Astrocyte (in vitro differentiated cells and primary cell): ENCODE results near the gene KIZ. TPM values are rescaled to one million over a fixed set of nuclear protein-coding genes. Genes with fewer than 3 reads are reported as not detected.

Experiments
- DNase-seq: peaks from one replicate; pipeline ENCODE4 v3.0.0-alpha.2; 2010; ENCODE audit warnings: low read depth
- FAIRE-seq: peaks from 2 replicates; lab custom pipeline; 2011; peaks lifted over from hg19 to GRCh38; lab: Jason Lieb, UNC
- H2AFZ ChIP-seq: 2 replicates; pipeline ENCODE4 v1.6.0; 2012; ENCODE audit warnings: low read depth, low read length, inconsistent platforms
- H3K27ac ChIP-seq: 2 replicates; pipeline ENCODE4 v1.5.1; 2011; ENCODE audit warnings: low read depth, low read length, inconsistent platforms
- H3K27me3 ChIP-seq: 2 replicates; pipeline ENCODE4 v1.6.0; 2011; ENCODE audit warnings: low read length, inconsistent platforms; ENCODE audit not compliant: insufficient read depth
- H3K36me3 ChIP-seq: 2 replicates; pipeline ENCODE4 v1.5.1; 2011; ENCODE audit warnings: low read length, inconsistent platforms; ENCODE audit not compliant: insufficient read depth
- H3K4me1 ChIP-seq: 2 replicates; pipeline ENCODE4 v1.5.1; 2011; ENCODE audit warnings: low read length, inconsistent platforms; ENCODE audit not compliant: insufficient read depth
- H3K4me2 ChIP-seq: 2 replicates; pipeline ENCODE4 v1.6.0; 2012; ENCODE audit warnings: low read length, inconsistent platforms
- H3K4me3 ChIP-seq: 2 replicates; pipeline ENCODE4 v1.5.1; 2011; ENCODE audit warnings: low read depth, mild to moderate bottlenecking, low read length, inconsistent platforms; ENCODE audit not compliant: insufficient read depth
- H3K79me2 ChIP-seq: 2 replicates; pipeline ENCODE4 v1.6.0; 2012; ENCODE audit warnings: mild to moderate bottlenecking, low read length, inconsistent platforms; ENCODE audit not compliant: insufficient read depth
- H3K9ac ChIP-seq: 2 replicates; pipeline ENCODE4 v1.6.0; 2012; ENCODE audit warnings: mild to moderate bottlenecking, low read length, inconsistent platforms
- H3K9me3 ChIP-seq: 2 replicates; pipeline ENCODE4 v1.5.1; 2012; ENCODE audit warnings: low read depth, mild to moderate bottlenecking, low read length, inconsistent platforms; ENCODE audit not compliant: insufficient read depth
- H4K20me1 ChIP-seq: 2 replicates; pipeline ENCODE4 v1.6.0; 2012; ENCODE audit warnings: low read length, inconsistent platforms; ENCODE audit not compliant: insufficient read depth
- H3K27ac Mint-ChIP-seq: one replicate; pipeline ENCODE4 v1.8.0; 2021; ENCODE audit warnings: mild to moderate bottlenecking, mixed read lengths; ENCODE audit not compliant: unreplicated experiment
- H3K27me3 Mint-ChIP-seq: one replicate; pipeline ENCODE4 v1.8.0; 2021; ENCODE audit warnings: low read depth, mixed read lengths; ENCODE audit not compliant: unreplicated experiment
- H3K36me3 Mint-ChIP-seq: one replicate; pipeline ENCODE4 v1.8.0; 2021; ENCODE audit warnings: low read depth, mixed read lengths; ENCODE audit not compliant: unreplicated experiment
- H3K4me1 Mint-ChIP-seq: one replicate; pipeline ENCODE4 v1.8.0; 2021; ENCODE audit warnings: low read depth, mixed read lengths; ENCODE audit not compliant: unreplicated experiment
- H3K4me3 Mint-ChIP-seq: one replicate; pipeline ENCODE4 v1.8.0; 2021; ENCODE audit warnings: mild to moderate bottlenecking, moderate library complexity, mixed read lengths; ENCODE audit not compliant: unreplicated experiment
- H3K9me3 Mint-ChIP-seq: one replicate; pipeline ENCODE4 v1.8.0; 2021; ENCODE audit warnings: mild to moderate bottlenecking, mixed read lengths; ENCODE audit not compliant: unreplicated experiment
- EZH2 ChIP-seq: IDR thresholded peaks from 2 replicates; pipeline ENCODE4 v1.6.1; 2012; ENCODE audit warnings: mild to moderate bottlenecking, low read length, inconsistent platforms; ENCODE audit not compliant: insufficient read depth
- total RNA-seq: library from RNA; stranded (reverse); gene quantifications from 2 replicates; pipeline ENCODE4 v1.2.1, GENCODE V29; 2021
- TF ChIP-seq, protein P1 (sequence below): IDR thresholded peaks from 2 replicates; pipeline ENCODE4 v1.5.1; 2011; ENCODE audit warnings: low read depth, mild to moderate bottlenecking, inconsistent platforms, low read length, moderate library complexity; ENCODE audit not compliant: insufficient read depth

Gene KIZ
- total RNA-seq, 1 donor from 2014 or later = 9.7 TPM

DNA sequence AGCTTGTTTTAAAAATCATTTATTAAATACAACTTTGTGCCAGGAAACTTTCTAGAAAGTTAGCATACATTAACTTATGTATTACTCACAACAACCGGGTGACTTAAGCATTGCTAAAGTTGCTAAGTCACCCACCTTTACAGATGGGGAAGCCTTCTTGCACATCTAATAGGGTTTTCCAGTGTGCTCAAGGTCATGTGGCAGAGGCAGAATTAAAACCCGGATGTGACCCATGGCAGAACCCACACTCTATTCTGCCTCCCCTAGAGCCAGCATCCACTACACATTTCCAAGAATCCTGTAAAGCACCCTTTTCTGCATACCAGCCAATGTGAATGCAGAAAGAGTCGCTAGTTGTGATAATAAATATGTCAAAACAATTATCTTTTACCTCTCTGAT, 33.1 kb upstream of the KIZ start:
- peaks cover 61% of the 10 kb centered on the region for H3K27me3 Mint-ChIP-seq

DNA sequence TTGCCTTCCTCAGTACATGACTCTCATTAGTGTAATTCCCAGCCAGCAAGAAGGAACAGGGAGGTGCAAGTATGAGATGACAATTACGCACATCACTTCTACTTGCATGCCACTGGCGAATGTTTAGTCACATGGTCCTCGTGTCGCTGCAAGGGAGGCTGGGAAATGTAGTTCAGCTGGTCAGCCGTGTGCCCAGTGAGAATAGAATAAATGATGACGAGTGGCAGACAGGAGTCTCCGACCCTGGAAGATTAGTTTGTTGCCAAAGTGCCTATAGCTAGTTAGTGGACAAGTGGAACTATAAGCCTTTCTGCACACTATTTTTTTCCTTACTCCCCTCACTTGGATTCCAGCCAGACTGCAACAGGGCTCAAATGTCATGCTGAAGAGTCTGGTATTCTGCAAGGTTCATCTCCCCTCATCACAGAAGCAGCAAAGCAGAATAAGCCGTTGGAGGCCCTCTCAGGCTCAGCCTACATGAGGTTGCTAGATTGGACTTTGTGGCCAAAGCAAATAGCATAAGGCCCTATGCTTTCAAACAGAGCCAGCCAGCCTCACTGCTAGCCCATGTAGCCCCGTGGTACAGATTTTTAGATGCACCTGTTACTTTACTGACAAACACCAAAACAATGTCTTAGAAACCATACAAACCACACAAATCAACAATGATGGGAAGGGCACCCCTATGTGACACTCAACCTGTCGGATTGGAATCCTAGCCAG, 29.4 kb upstream of the KIZ start:
- no peaks in the 10 kb centered on the region for H3K36me3 ChIP-seq
- no peak overlapping the region for H3K4me3 Mint-ChIP-seq
- no peak overlapping the region for H3K9ac ChIP-seq
- TF ChIP-seq EZH2 = no peak
- TF ChIP-seq, protein P1, sequence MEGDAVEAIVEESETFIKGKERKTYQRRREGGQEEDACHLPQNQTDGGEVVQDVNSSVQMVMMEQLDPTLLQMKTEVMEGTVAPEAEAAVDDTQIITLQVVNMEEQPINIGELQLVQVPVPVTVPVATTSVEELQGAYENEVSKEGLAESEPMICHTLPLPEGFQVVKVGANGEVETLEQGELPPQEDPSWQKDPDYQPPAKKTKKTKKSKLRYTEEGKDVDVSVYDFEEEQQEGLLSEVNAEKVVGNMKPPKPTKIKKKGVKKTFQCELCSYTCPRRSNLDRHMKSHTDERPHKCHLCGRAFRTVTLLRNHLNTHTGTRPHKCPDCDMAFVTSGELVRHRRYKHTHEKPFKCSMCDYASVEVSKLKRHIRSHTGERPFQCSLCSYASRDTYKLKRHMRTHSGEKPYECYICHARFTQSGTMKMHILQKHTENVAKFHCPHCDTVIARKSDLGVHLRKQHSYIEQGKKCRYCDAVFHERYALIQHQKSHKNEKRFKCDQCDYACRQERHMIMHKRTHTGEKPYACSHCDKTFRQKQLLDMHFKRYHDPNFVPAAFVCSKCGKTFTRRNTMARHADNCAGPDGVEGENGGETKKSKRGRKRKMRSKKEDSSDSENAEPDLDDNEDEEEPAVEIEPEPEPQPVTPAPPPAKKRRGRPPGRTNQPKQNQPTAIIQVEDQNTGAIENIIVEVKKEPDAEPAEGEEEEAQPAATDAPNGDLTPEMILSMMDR = no peak
- no peak overlapping the region for H3K27ac Mint-ChIP-seq
- H3K4me1 Mint-ChIP-seq = no peaks in the 10 kb centered on the region
- no peak for DNase-seq
- H2AFZ ChIP-seq = no peak overlapping the region
- no peaks in the 10 kb centered on the region for H3K79me2 ChIP-seq
- H3K4me3 ChIP-seq = no peak overlapping the region
- H3K27me3 Mint-ChIP-seq = peaks cover 83% of the 10 kb centered on the region
- H3K4me2 ChIP-seq = no peak overlapping the region
- H3K27ac ChIP-seq = no peak overlapping the region
- no peaks in the 10 kb centered on the region for H3K36me3 Mint-ChIP-seq
- no peaks in the 10 kb centered on the region for H3K9me3 Mint-ChIP-seq
- no peaks in the 10 kb centered on the region for H3K9me3 ChIP-seq
- FAIRE-seq = no peak
- no peaks in the 10 kb centered on the region for H4K20me1 ChIP-seq
- peaks cover 61% of the 10 kb centered on the region for H3K27me3 ChIP-seq
- peaks cover 4% of the 10 kb centered on the region for H3K4me1 ChIP-seq

More for the DNA sequence above, 33.1 kb upstream of the KIZ start:
- no peak overlapping the region for H3K27ac ChIP-seq
- Mint-ChIP-seq H3K9me3 (no peaks in the 10 kb centered on the region), H3K27ac (no peak overlapping the region), H3K4me3 (no peak overlapping the region), H3K4me1 (peaks cover 7% of the 10 kb centered on the region), H3K36me3 (no peaks in the 10 kb centered on the region)
- no peak for TF ChIP-seq EZH2
- TF ChIP-seq, protein P1 = no peak
- no peaks in the 10 kb centered on the region for H3K9me3 ChIP-seq
- H3K4me2 ChIP-seq = no peak overlapping the region
- peaks cover 42% of the 10 kb centered on the region for H3K27me3 ChIP-seq
- no peak overlapping the region for H3K4me3 ChIP-seq
- FAIRE-seq (no peak), DNase-seq (no peak)
- no peak overlapping the region for H3K9ac ChIP-seq
- H3K4me1 ChIP-seq = no peaks in the 10 kb centered on the region
- no peaks in the 10 kb centered on the region for H3K36me3 ChIP-seq
- H4K20me1 ChIP-seq = no peaks in the 10 kb centered on the region
- no peak overlapping the region for H2AFZ ChIP-seq
- no peaks in the 10 kb centered on the region for H3K79me2 ChIP-seq
